ENCODE results near the gene PIP5K1A.

DNA sequence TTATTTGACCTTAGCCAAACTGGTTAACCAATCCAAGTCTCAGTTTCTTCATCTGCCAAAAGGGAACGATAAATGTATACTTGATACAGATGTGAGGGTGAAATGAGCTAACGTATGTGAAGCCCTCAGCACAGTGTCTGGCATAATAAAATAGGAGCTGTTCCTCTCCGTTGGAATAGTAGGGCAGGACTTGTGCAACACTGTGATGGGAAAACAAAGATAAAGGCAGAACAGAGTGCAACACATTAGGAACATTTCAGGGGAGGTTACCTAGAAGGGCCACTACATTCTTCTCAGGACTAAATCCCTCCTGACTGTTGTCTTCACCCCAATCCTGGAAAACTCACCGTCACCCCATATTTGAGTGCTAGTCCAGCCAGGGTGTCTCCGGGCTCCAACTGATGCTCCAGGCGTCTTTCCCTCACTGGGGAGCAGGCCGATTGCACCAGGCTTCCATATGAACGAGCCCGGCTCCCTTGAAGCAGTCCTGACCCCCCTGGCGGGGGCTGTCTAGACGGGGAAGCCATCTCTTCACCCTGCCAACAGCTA lies 33.5 kb upstream of the PIP5K1A start:
- TF ChIP-seq, protein P1, sequence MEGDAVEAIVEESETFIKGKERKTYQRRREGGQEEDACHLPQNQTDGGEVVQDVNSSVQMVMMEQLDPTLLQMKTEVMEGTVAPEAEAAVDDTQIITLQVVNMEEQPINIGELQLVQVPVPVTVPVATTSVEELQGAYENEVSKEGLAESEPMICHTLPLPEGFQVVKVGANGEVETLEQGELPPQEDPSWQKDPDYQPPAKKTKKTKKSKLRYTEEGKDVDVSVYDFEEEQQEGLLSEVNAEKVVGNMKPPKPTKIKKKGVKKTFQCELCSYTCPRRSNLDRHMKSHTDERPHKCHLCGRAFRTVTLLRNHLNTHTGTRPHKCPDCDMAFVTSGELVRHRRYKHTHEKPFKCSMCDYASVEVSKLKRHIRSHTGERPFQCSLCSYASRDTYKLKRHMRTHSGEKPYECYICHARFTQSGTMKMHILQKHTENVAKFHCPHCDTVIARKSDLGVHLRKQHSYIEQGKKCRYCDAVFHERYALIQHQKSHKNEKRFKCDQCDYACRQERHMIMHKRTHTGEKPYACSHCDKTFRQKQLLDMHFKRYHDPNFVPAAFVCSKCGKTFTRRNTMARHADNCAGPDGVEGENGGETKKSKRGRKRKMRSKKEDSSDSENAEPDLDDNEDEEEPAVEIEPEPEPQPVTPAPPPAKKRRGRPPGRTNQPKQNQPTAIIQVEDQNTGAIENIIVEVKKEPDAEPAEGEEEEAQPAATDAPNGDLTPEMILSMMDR (IDR thresholded peaks at IDR 0.05) = no peak
- TF ChIP-seq POLR2AphosphoS5 (IDR thresholded peaks at IDR 0.05; ENCODE audit: insufficient read depth in 1 of 2, low read depth in 1 of 2) = no peak

Measured in vagina (tissue), 2 donors.